GM19324 (cell line): Measurements from ENCODE around the gene SPECC1.
"Not testable (repeated sequence)": the region's sequence is repeated elsewhere in the genome, so short reads cannot be mapped to it uniquely, and the experiment has no call there.

ENCODE experiments used
- ATAC-seq: cut with Tn5 transposase; IDR thresholded peaks from one replicate; pipeline ENCODE4 v1.9.1; 2021; ENCODE audit warnings: mild to moderate bottlenecking, moderate library complexity; ENCODE audit not compliant: unreplicated experiment, low FRiP score

Gene SPECC1

GRCh38 chr17:20352567-20352966, 343.4 kb downstream of the SPECC1 start:
- ATAC-seq = not testable (repeated sequence)

- not testable (repeated sequence) for ATAC-seq
Observed at GRCh38 chr17:20363846-20364245, 354.7 kb downstream of the SPECC1 start.
